A549 (cell line): ENCODE data around the gene PRPS1.

Experiments
- CTCF ChIP-seq: fragments of >200 bp; sonication (Bioruptor Twin); formaldehyde crosslinking; IDR thresholded peaks from 3 replicates; pipeline ENCODE4 v1.5.1; 2016
- EP300 ChIP-seq, 2 experiments: fragments of >200 bp; sonication (Bioruptor Twin); formaldehyde crosslinking; IDR thresholded peaks; 2 replicates in 1 of 2; 3 replicates in 1 of 2; pipeline ENCODE4 v1.6.1; 2016 to 2017

- no peak for TF ChIP-seq CTCF
- no peak for TF ChIP-seq EP300 (IDR thresholded peaks at IDR 0.05)
Measured at GRCh38 chrX:107682256-107682655, 53.9 kb downstream of the PRPS1 start.
